BE2C (cell line): ENCODE measurements around the gene PJVK.

Experiments used
- DNase-seq: peaks from one replicate; pipeline ENCODE4 v3.0.0-alpha.2; 2020
- H3K27me3 ChIP-seq: fragments of 250-450 bp; sonication (Bioruptor Pico); 2 replicates; pipeline ENCODE4 v1.5.1; 2020; ENCODE audit warnings: mild to moderate bottlenecking
- H3K36me3 ChIP-seq: fragments of 250-450 bp; sonication (Bioruptor Pico); 2 replicates; pipeline ENCODE4 v1.5.1; 2020; ENCODE audit warnings: mild to moderate bottlenecking
- H3K4me1 ChIP-seq: fragments of 250-450 bp; sonication (Bioruptor Pico); 2 replicates; pipeline ENCODE4 v1.5.1; 2020
- H3K4me3 ChIP-seq: 2 replicates; pipeline ENCODE4 v1.5.1; 2011; ENCODE audit warnings: low read depth, low read length
- H3K9me3 ChIP-seq: fragments of 250-450 bp; sonication (Bioruptor Pico); 2 replicates; pipeline ENCODE4 v1.5.1; 2020
- CTCF ChIP-seq: IDR thresholded peaks from 2 replicates; pipeline ENCODE4 v1.5.1; 2012; ENCODE audit warnings: mild to moderate bottlenecking, low read depth, low read length

PJVK gene

GRCh38 chr2:178426388-178426787 lies 24.8 kb upstream of the PJVK start:
- TF ChIP-seq CTCF: no peak
- no peak for DNase-seq
- no peaks in the 10 kb centered on the region; the same call in 1 of the 2 replicates for H3K36me3 ChIP-seq
- H3K27me3 ChIP-seq: no peaks in the 10 kb centered on the region
- H3K4me1 ChIP-seq: no peaks in the 10 kb centered on the region
- H3K4me3 ChIP-seq: no peak overlapping the region
- H3K9me3 ChIP-seq: no peaks in the 10 kb centered on the region

- H3K4me1 ChIP-seq: no peaks in the 10 kb centered on the region
- H3K27me3 ChIP-seq: no peaks in the 10 kb centered on the region
- no peaks in the 10 kb centered on the region for H3K9me3 ChIP-seq
- TF ChIP-seq CTCF: no peak
- DNase-seq: no peak
- H3K4me3 ChIP-seq: no peak overlapping the region
- peaks cover 3% of the 10 kb centered on the region for H3K36me3 ChIP-seq
These were observed 23.7 kb upstream of the PJVK start for GRCh38 chr2:178427458-178427857.

GRCh38 chr2:178428396-178428806 lies 22.8 kb upstream of the PJVK start:
- DNase-seq: no peak
- no peaks in the 10 kb centered on the region for H3K27me3 ChIP-seq
- H3K9me3 ChIP-seq: no peaks in the 10 kb centered on the region
- no peak overlapping the region for H3K4me3 ChIP-seq
- H3K4me1 ChIP-seq: no peaks in the 10 kb centered on the region
- no peak for TF ChIP-seq CTCF
- peaks cover 3% of the 10 kb centered on the region for H3K36me3 ChIP-seq

GRCh38 chr2:178429336-178429735 lies 21.8 kb upstream of the PJVK start:
- DNase-seq: no peak
- no peak for TF ChIP-seq CTCF
- peaks cover 3% of the 10 kb centered on the region for H3K36me3 ChIP-seq
- H3K4me3 ChIP-seq: no peak overlapping the region
- no peaks in the 10 kb centered on the region for H3K27me3 ChIP-seq
- no peaks in the 10 kb centered on the region for H3K9me3 ChIP-seq
- no peaks in the 10 kb centered on the region for H3K4me1 ChIP-seq

- TF ChIP-seq CTCF: no peak
- Histone ChIP-seq H3K36me3 (peaks cover 7% of the 10 kb centered on the region), H3K9me3 (no peaks in the 10 kb centered on the region), H3K4me3 (no peak overlapping the region), H3K4me1 (no peaks in the 10 kb centered on the region), H3K27me3 (no peaks in the 10 kb centered on the region)
- no peak for DNase-seq
These were observed 14.5 kb upstream of the PJVK start for GRCh38 chr2:178436662-178437061.

GRCh38 chr2:178441426-178441825 lies 9.8 kb upstream of the PJVK start:
- Histone ChIP-seq H3K36me3 (peaks cover 5% of the 10 kb centered on the region; the same call in 1 of the 2 replicates), H3K27me3 (no peaks in the 10 kb centered on the region), H3K4me3 (no peak overlapping the region), H3K9me3 (no peaks in the 10 kb centered on the region), H3K4me1 (no peaks in the 10 kb centered on the region)
- no peak for DNase-seq
- TF ChIP-seq CTCF: no peak
